ENCODE data around the gene OR7A10. TPM values are rescaled to one million over a fixed set of nuclear protein-coding genes. Genes with fewer than 3 reads are reported as not detected.
"Not testable (repeated sequence)": the region's sequence is repeated elsewhere in the genome, so short reads cannot be mapped to it uniquely, and the experiment has no call there.

Gene OR7A10
- polyA plus RNA-seq, 4 donors = not detected

GRCh38 chr19:14796021-14796420 is 52.7 kb downstream of the OR7A10 start:
- DNase-seq (ENCODE audit: low read depth in 4 of 4, low spot score in 3 of 4) = no peak

GRCh38 chr19:14795078-14795721 is 53.5 kb downstream of the OR7A10 start:
- DNase-seq (ENCODE audit: low read depth in 4 of 4, low spot score in 3 of 4) = no peak

- DNase-seq (ENCODE audit: low read depth in 4 of 4, low spot score in 3 of 4) = not testable (repeated sequence)
Observed at GRCh38 chr19:14792250-14792649, 56.5 kb downstream of the OR7A10 start.

Other genes starting within 250 kb of the OR7A10 start
- gene ADGRE3, start 174.1 kb downstream of the OR7A10 start, polyA plus RNA-seq (ENCODE audit: insufficient read length in 4 of 4) = under 1 TPM in 3 of 4 donors, not detected in 1; 0.08 to 0.13 (median 0.11) TPM
- gene ZNF333, start 158.9 kb downstream of the OR7A10 start, polyA plus RNA-seq (ENCODE audit: insufficient read length in 4 of 4) = 10 to 100 TPM; 14.8 to 19.3 (median 17.0) TPM
- under 1 TPM; 0.18 to 0.64 (median 0.38) TPM for gene ADGRE2, start 70.4 kb downstream of the OR7A10 start, polyA plus RNA-seq (ENCODE audit: insufficient read length in 4 of 4)
- gene OR7A5, start 13.7 kb downstream of the OR7A10 start, polyA plus RNA-seq (ENCODE audit: insufficient read length in 4 of 4) = under 1 TPM in 2 of 4 donors, not detected in 2; 0.04 TPM
- gene OR7C1, start 13.7 kb downstream of the OR7A10 start, polyA plus RNA-seq (ENCODE audit: insufficient read length in 4 of 4) = under 1 TPM; 0.06 to 0.31 (median 0.19) TPM
- under 1 TPM in 1 of 4 donors, not detected in 3; 0.08 TPM for gene OR7A17, start 37.2 kb upstream of the OR7A10 start, polyA plus RNA-seq (ENCODE audit: insufficient read length in 4 of 4)
- not detected for gene OR7C2, start 92.6 kb upstream of the OR7A10 start, polyA plus RNA-seq (ENCODE audit: insufficient read length in 4 of 4)
- under 1 TPM; 0.35 to 0.60 (median 0.50) TPM for gene SLC1A6, start 130.9 kb upstream of the OR7A10 start, polyA plus RNA-seq (ENCODE audit: insufficient read length in 4 of 4)
- under 1 TPM in 2 of 4 donors, not detected in 2; 0.03 to 0.06 TPM for gene CASP14, start 200.6 kb upstream of the OR7A10 start, polyA plus RNA-seq (ENCODE audit: insufficient read length in 4 of 4)
- under 1 TPM in 3 of 4 donors, not detected in 1; 0.03 to 0.06 (median 0.04) TPM for gene OR1I1, start 233.3 kb upstream of the OR7A10 start, polyA plus RNA-seq (ENCODE audit: insufficient read length in 4 of 4)